ENCODE results near the gene C14orf132. TPM values are rescaled to one million over a fixed set of nuclear protein-coding genes. Genes with fewer than 3 reads are reported as not detected.

The C14orf132 gene
- total RNA-seq, 1 donor from 2014 or later = 38.2 TPM

GRCh38 chr14:96098999-96099335 lies 59.8 kb downstream of the C14orf132 start:
- no peak for DNase-seq (ENCODE audit: low read depth, low spot score)
- Mint-ChIP-seq H3K36me3 (ENCODE audit: low read depth) (peaks cover under 1% of the 10 kb centered on the region), H3K4me3 (no peak overlapping the region), H3K27ac (ENCODE audit: unreplicated experiment) (no peak overlapping the region), H3K27me3 (ENCODE audit: low read depth) (no peaks in the 10 kb centered on the region), H3K4me1 (peaks cover 6% of the 10 kb centered on the region), H3K9me3 (no peaks in the 10 kb centered on the region)
- no peak for TF ChIP-seq CTCF (conservative IDR thresholded peaks at IDR 0.05)

GRCh38 chr14:96100161-96101064 lies 61.3 kb downstream of the C14orf132 start:
- Mint-ChIP-seq H3K4me3 (no peak overlapping the region), H3K27ac (ENCODE audit: unreplicated experiment) (no peak overlapping the region), H3K9me3 (no peaks in the 10 kb centered on the region), H3K36me3 (ENCODE audit: low read depth) (no peaks in the 10 kb centered on the region), H3K4me1 (peaks cover 6% of the 10 kb centered on the region), H3K27me3 (ENCODE audit: low read depth) (no peaks in the 10 kb centered on the region)
- DNase-seq (ENCODE audit: low read depth, low spot score) = peak; percentile 87
- peak; percentile 90 for TF ChIP-seq CTCF (conservative IDR thresholded peaks at IDR 0.05)

- peaks cover 2% of the 10 kb centered on the region for H3K27me3 Mint-ChIP-seq (ENCODE audit: low read depth)
- no peak overlapping the region for H3K4me3 Mint-ChIP-seq
- H3K36me3 Mint-ChIP-seq (ENCODE audit: low read depth) = no peaks in the 10 kb centered on the region
- no peak overlapping the region for H3K27ac Mint-ChIP-seq (ENCODE audit: unreplicated experiment)
- no peaks in the 10 kb centered on the region for H3K9me3 Mint-ChIP-seq
- no peak for TF ChIP-seq CTCF (conservative IDR thresholded peaks at IDR 0.05)
- peaks cover 6% of the 10 kb centered on the region for H3K4me1 Mint-ChIP-seq
- DNase-seq (ENCODE audit: low read depth, low spot score) = no peak
Measured at GRCh38 chr14:96102081-96102856, 63.1 kb downstream of the C14orf132 start.

GRCh38 chr14:96103075-96103474 lies 63.9 kb downstream of the C14orf132 start:
- DNase-seq (ENCODE audit: low read depth, low spot score) = no peak
- H3K27me3 Mint-ChIP-seq (ENCODE audit: low read depth) = peaks cover 10% of the 10 kb centered on the region
- H3K27ac Mint-ChIP-seq (ENCODE audit: unreplicated experiment) = no peak overlapping the region
- TF ChIP-seq CTCF (conservative IDR thresholded peaks at IDR 0.05) = no peak
- no peak overlapping the region for H3K4me3 Mint-ChIP-seq
- no peaks in the 10 kb centered on the region for H3K9me3 Mint-ChIP-seq
- H3K4me1 Mint-ChIP-seq = peaks cover 6% of the 10 kb centered on the region
- H3K36me3 Mint-ChIP-seq (ENCODE audit: low read depth) = no peaks in the 10 kb centered on the region

GRCh38 chr14:96103560-96104460 lies 64.6 kb downstream of the C14orf132 start:
- H3K9me3 Mint-ChIP-seq = no peaks in the 10 kb centered on the region
- no peak for TF ChIP-seq CTCF (conservative IDR thresholded peaks at IDR 0.05)
- H3K36me3 Mint-ChIP-seq (ENCODE audit: low read depth) = no peaks in the 10 kb centered on the region
- peaks cover 6% of the 10 kb centered on the region for H3K4me1 Mint-ChIP-seq
- no peak overlapping the region for H3K27ac Mint-ChIP-seq (ENCODE audit: unreplicated experiment)
- peaks cover 10% of the 10 kb centered on the region for H3K27me3 Mint-ChIP-seq (ENCODE audit: low read depth)
- DNase-seq (ENCODE audit: low read depth, low spot score) = no peak
- no peak overlapping the region for H3K4me3 Mint-ChIP-seq
